Mucosa of descending colon (tissue), 3 donors: ENCODE measurements around the gene UQCRC1. TPM values are rescaled to one million over a fixed set of nuclear protein-coding genes. Genes with fewer than 3 reads are reported as not detected.
A peak's percentile ranks its signal among the peaks of the same experiment; 100 is the strongest.

Experiments
- ATAC-seq: fragments of 200-7000 bp; cut with Tn5 transposase; one replicate; pipeline ENCODE4 v1.9.1; 2020; ENCODE audit warnings: mild to moderate bottlenecking, moderate library complexity
- DNase-seq, 3 donors: peaks; one replicate each; pipeline ENCODE4 v3.0.0-alpha.2; 2020
- H3K36me3 ChIP-seq: fragments of 200-600 bp; one replicate; pipeline ENCODE4 v1.8.0; 2021; ENCODE audit warnings: low read depth, mild to moderate bottlenecking
- H3K4me1 ChIP-seq: fragments of 200-600 bp; one replicate; pipeline ENCODE4 v1.8.0; 2021; ENCODE audit warnings: low read depth, mild to moderate bottlenecking
- H3K4me3 ChIP-seq: fragments of 200-600 bp; one replicate; pipeline ENCODE4 v1.8.0; 2021; ENCODE audit warnings: mild to moderate bottlenecking
- H3K9me3 ChIP-seq: fragments of 200-600 bp; one replicate; pipeline ENCODE4 v1.8.0; 2021; ENCODE audit warnings: mild to moderate bottlenecking
- CTCF ChIP-seq: fragments of 200-600 bp; IDR thresholded peaks from one replicate; pipeline ENCODE4 v1.8.0; 2022; ENCODE audit warnings: antibody characterized with exemption, mild to moderate bottlenecking
- intact Hi-C, 2 donors: fragments of 100-400 bp; cut with DNase I in 1 of 2; cut with micrococcal nuclease in 1 of 2; formaldehyde crosslinking; loops; one replicate each; pipeline versions ENCODE4 v1.11.0 to v1.11.1; 2022; cut with DNase I, micrococcal nuclease
- total RNA-seq, 3 donors: library from RNA; stranded (reverse); fragmentation: NEBNext Ultra II Directional in 2 of 3; extraction: Animal tissue kit (Norgen Biotek cat#: 25700) in 2 of 3; gene quantifications; one replicate each; pipeline versions ENCODE4 v1.2.1 to v1.2.4, GENCODE V29; 2021 to 2023
- donor health status: DM: no; HTN: no; CAD: no; lungs with moderate emphysema.
- donor health status: DM: no; HTN: no; CAD: no.
- donor health status: DM: no; HTN: yes; CAD: no.

UQCRC1 gene
- total RNA-seq, 3 donors from 2014 or later: 384 to 562 (median 554) TPM

GRCh38 chr3:48564667-48565066 is 44.8 kb downstream of the UQCRC1 start:
- ATAC-seq (no peak), DNase-seq (no peak)
- no peaks in the 10 kb centered on the region for H3K9me3 ChIP-seq
- intact Hi-C loops: no loop called here
- TF ChIP-seq CTCF: no peak
- no peaks in the 10 kb centered on the region for H3K36me3 ChIP-seq
- no peak overlapping the region for H3K4me3 ChIP-seq
- H3K4me1 ChIP-seq: no peaks in the 10 kb centered on the region

- no peaks in the 10 kb centered on the region for H3K9me3 ChIP-seq
- no peak overlapping the region for H3K4me3 ChIP-seq
- DNase-seq: no peak
- H3K4me1 ChIP-seq: no peaks in the 10 kb centered on the region
- TF ChIP-seq CTCF: no peak
- no peaks in the 10 kb centered on the region for H3K36me3 ChIP-seq
- peak; percentile 23 for ATAC-seq
- intact Hi-C loops: no loop called here
Measured at GRCh38 chr3:48564022-48564421, 45.4 kb downstream of the UQCRC1 start.

GRCh38 chr3:48563382-48563918 is 46.0 kb downstream of the UQCRC1 start, which contains the start of gene UCN2:
Gene UCN2 (minus strand): TSS chr3:48563781. CDS start chr3:48563124, 657 bp downstream.
- H3K4me1 ChIP-seq: no peaks in the 10 kb centered on the region
- no peak for TF ChIP-seq CTCF

GRCh38 chr3:48562367-48563095 is 46.9 kb downstream of the UQCRC1 start:
- Histone ChIP-seq H3K9me3 (no peaks in the 10 kb centered on the region), H3K36me3 (no peaks in the 10 kb centered on the region), H3K4me3 (no peak overlapping the region), H3K4me1 (peaks cover 4% of the 10 kb centered on the region)
- DNase-seq (no peak), ATAC-seq (no peak)
- intact Hi-C loops: no loop called here
- no peak for TF ChIP-seq CTCF

More at GRCh38 chr3:48563382-48563918, 46.0 kb downstream of the UQCRC1 start, which contains the start of gene UCN2:
- intact Hi-C loops: no loop called here
- no peak within 1 kb of the TSS for H3K4me3 ChIP-seq
- ATAC-seq (no peak), DNase-seq (no peak)
- no peaks in the 10 kb centered on the region for H3K9me3 ChIP-seq
- no peaks in the 10 kb centered on the region for H3K36me3 ChIP-seq

GRCh38 chr3:48561045-48561736 is 48.3 kb downstream of the UQCRC1 start:
- no peak for ATAC-seq

More at GRCh38 chr3:48561045-48561736, 48.3 kb downstream of the UQCRC1 start:
- Histone ChIP-seq H3K4me1 (peaks cover 12% of the 10 kb centered on the region), H3K36me3 (peaks cover 3% of the 10 kb centered on the region), H3K4me3 (no peak overlapping the region), H3K9me3 (no peaks in the 10 kb centered on the region)
- intact Hi-C loops: no loop called here
- DNase-seq: peak; percentile 46 to 72 (median 61)
- TF ChIP-seq CTCF: no peak
